H1 (cell line): Measurements from ENCODE around the gene PROZ. TPM values are rescaled to one million over a fixed set of nuclear protein-coding genes. Genes with fewer than 3 reads are reported as not detected.

ENCODE experiments used
- CBX5 ChIP-seq: fragments of 300-800, 300-1000 bp; sonication (generic); IDR thresholded peaks from 2 replicates; pipeline ENCODE4 v1.7.1; 2016; ENCODE audit warnings: antibody characterized with exemption, low read length, low read depth
- EGR1 ChIP-seq: IDR thresholded peaks from 2 replicates; pipeline ENCODE4 v1.6.1; 2011; ENCODE audit warnings: low read depth, low read length, borderline replicate concordance
- KDM5A ChIP-seq: fragments of 200-600 bp; IDR thresholded peaks from 2 replicates; pipeline ENCODE4 v1.7.1; 2012; ENCODE audit warnings: mild to moderate bottlenecking, low read length, inconsistent platforms, mixed read lengths
- USF2 ChIP-seq: IDR thresholded peaks from 2 replicates; pipeline ENCODE4 v1.6.1; 2011; ENCODE audit warnings: low read length, improper control_type of control experiment
- polyA plus RNA-seq, 7 experiments: library from polyadenylated mRNA; depleted of rRNA in 3 of 7; stranded (reverse) in 5 of 7; unstranded in 2 of 7; fragments of >200 nt in 5 of 7; fragments of 200-250 nt in 2 of 7; gene quantifications; 1 replicate in 5 of 7; 2 replicates in 1 of 7; 4 replicates in 1 of 7; pipeline versions ENCODE4 v1.2.1 to v1.2.3, GENCODE V29; 2011 to 2013; ENCODE audit warnings: missing spikeins in 2 of 7, mixed read lengths in 2 of 7
- total RNA-seq: library from RNA; stranded (reverse); fragmentation: NEBNext Ultra II Directional; extraction: Animal tissue kit (Norgen Biotek cat#: 25700); gene quantifications from 2 replicates; pipeline ENCODE4 v1.2.1, GENCODE V29; 2021

The PROZ gene
- total and polyA plus RNA-seq, 2 of the 8 experiments (the other 6 are each of a cell fraction or from before 2014, with no cell fraction given): not detected

- TF ChIP-seq CBX5 (no peak), KDM5A (no peak), USF2 (no peak), EGR1 (no peak)
Measured at GRCh38 chr13:113115363-113116205, 42.9 kb upstream of the PROZ start (continued).
